ENCODE results near the gene GANAB. TPM values are rescaled to one million over a fixed set of nuclear protein-coding genes. Genes with fewer than 3 reads are reported as not detected.
A peak's percentile ranks its signal among the peaks of the same experiment; 100 is the strongest.

GANAB gene
- total RNA-seq, 1 donor from 2014 or later = 213 TPM

- peaks cover 7% of the 10 kb centered on the region for H3K9me3 Mint-ChIP-seq (ENCODE audit: unreplicated experiment)
- H3K36me3 Mint-ChIP-seq (ENCODE audit: unreplicated experiment) = peaks cover 1% of the 10 kb centered on the region
Observed at GRCh38 chr11:62577046-62577714, 69.2 kb downstream of the GANAB start.

GRCh38 chr11:62575837-62576236 lies 70.6 kb downstream of the GANAB start:
- peaks cover 5% of the 10 kb centered on the region for H3K9me3 Mint-ChIP-seq (ENCODE audit: unreplicated experiment)
- TF ChIP-seq CTCF (IDR thresholded peaks at IDR 0.05; ENCODE audit: partially characterized antibody, unreplicated experiment) = no peak
- DNase-seq = no peak
- H3K27ac Mint-ChIP-seq (ENCODE audit: unreplicated experiment) = peak overlapping the region; percentile 35
- H3K4me3 Mint-ChIP-seq (ENCODE audit: unreplicated experiment) = peak overlapping the region; percentile 53
- H3K4me1 Mint-ChIP-seq (ENCODE audit: low read depth, unreplicated experiment) = peaks cover 16% of the 10 kb centered on the region
- H3K27me3 Mint-ChIP-seq (ENCODE audit: unreplicated experiment) = peaks cover 8% of the 10 kb centered on the region
- H3K36me3 Mint-ChIP-seq (ENCODE audit: unreplicated experiment) = peaks cover 3% of the 10 kb centered on the region

More at GRCh38 chr11:62577046-62577714, 69.2 kb downstream of the GANAB start:
- no peak overlapping the region for H3K4me3 Mint-ChIP-seq (ENCODE audit: unreplicated experiment)
- H3K27me3 Mint-ChIP-seq (ENCODE audit: unreplicated experiment) = peaks cover 6% of the 10 kb centered on the region
- no peak for DNase-seq
- no peak for TF ChIP-seq CTCF (IDR thresholded peaks at IDR 0.05; ENCODE audit: partially characterized antibody, unreplicated experiment)
- no peak overlapping the region for H3K27ac Mint-ChIP-seq (ENCODE audit: unreplicated experiment)
- peaks cover 11% of the 10 kb centered on the region for H3K4me1 Mint-ChIP-seq (ENCODE audit: low read depth, unreplicated experiment)

- no peak for TF ChIP-seq CTCF (IDR thresholded peaks at IDR 0.05; ENCODE audit: partially characterized antibody, unreplicated experiment)
- no peak for DNase-seq
- Mint-ChIP-seq H3K36me3 (ENCODE audit: unreplicated experiment) (peaks cover 3% of the 10 kb centered on the region), H3K9me3 (ENCODE audit: unreplicated experiment) (peaks cover 5% of the 10 kb centered on the region), H3K4me3 (ENCODE audit: unreplicated experiment) (peak overlapping the region; percentile 99), H3K27me3 (ENCODE audit: unreplicated experiment) (peaks cover 8% of the 10 kb centered on the region), H3K27ac (ENCODE audit: unreplicated experiment) (peak overlapping the region; percentile 91), H3K4me1 (ENCODE audit: low read depth, unreplicated experiment) (peaks cover 16% of the 10 kb centered on the region)
Observed at GRCh38 chr11:62575156-62575555, 71.3 kb downstream of the GANAB start.

Other genes with a start within 250 kb of the GANAB start
- not detected for gene SCGB1A1, start 227.6 kb downstream of the GANAB start, total RNA-seq (ENCODE audit: unreplicated experiment)
- 4.5 TPM for gene AHNAK, start 99.8 kb downstream of the GANAB start, total RNA-seq (ENCODE audit: unreplicated experiment)
- 928 TPM for gene EEF1G, start 72.7 kb downstream of the GANAB start, total RNA-seq (ENCODE audit: unreplicated experiment)
- gene TUT1, start 55.1 kb downstream of the GANAB start, total RNA-seq (ENCODE audit: unreplicated experiment) = 29.7 TPM
- 172 TPM for gene MTA2, start 44.7 kb downstream of the GANAB start, total RNA-seq (ENCODE audit: unreplicated experiment)
- gene EML3, start 33.8 kb downstream of the GANAB start, total RNA-seq (ENCODE audit: unreplicated experiment) = 26.7 TPM
- gene ROM1, start 33.4 kb downstream of the GANAB start, total RNA-seq (ENCODE audit: unreplicated experiment) = 1.3 TPM
- 71.6 TPM for gene B3GAT3, start 24.6 kb downstream of the GANAB start, total RNA-seq (ENCODE audit: unreplicated experiment)
- gene INTS5, start 6.7 kb upstream of the GANAB start, total RNA-seq (ENCODE audit: unreplicated experiment) = 20.9 TPM
- 73.6 TPM for gene C11orf98, start 18.6 kb upstream of the GANAB start, total RNA-seq (ENCODE audit: unreplicated experiment)
- gene CSKMT, start 18.7 kb upstream of the GANAB start, total RNA-seq (ENCODE audit: unreplicated experiment) = 15.7 TPM
- 5.7 TPM for gene UQCC3, start 25.1 kb upstream of the GANAB start, total RNA-seq (ENCODE audit: unreplicated experiment)
- gene LBHD1, start 25.7 kb upstream of the GANAB start, total RNA-seq (ENCODE audit: unreplicated experiment) = 4.6 TPM
- gene UBXN1, start 32.5 kb upstream of the GANAB start, total RNA-seq (ENCODE audit: unreplicated experiment) = 146 TPM
- gene LRRN4CL, start 42.9 kb upstream of the GANAB start, total RNA-seq (ENCODE audit: unreplicated experiment) = 1.8 TPM
- gene BSCL2, start 60.8 kb upstream of the GANAB start, total RNA-seq (ENCODE audit: unreplicated experiment) = 550 TPM
- gene GNG3, start 61.1 kb upstream of the GANAB start, total RNA-seq (ENCODE audit: unreplicated experiment) = 266 TPM
- 58.6 TPM for gene HNRNPUL2, start 80.8 kb upstream of the GANAB start, total RNA-seq (ENCODE audit: unreplicated experiment)
- gene TTC9C, start 81.9 kb upstream of the GANAB start, total RNA-seq (ENCODE audit: unreplicated experiment) = 34.1 TPM
- gene ZBTB3, start 107.5 kb upstream of the GANAB start, total RNA-seq (ENCODE audit: unreplicated experiment) = 14.6 TPM
- gene POLR2G, start 115.0 kb upstream of the GANAB start, total RNA-seq (ENCODE audit: unreplicated experiment) = 92.5 TPM
- 39.4 TPM for gene TAF6L, start 124.8 kb upstream of the GANAB start, total RNA-seq (ENCODE audit: unreplicated experiment)
- gene TMEM179B, start 140.8 kb upstream of the GANAB start, total RNA-seq (ENCODE audit: unreplicated experiment) = 28.2 TPM
- gene TMEM223, start 145.4 kb upstream of the GANAB start, total RNA-seq (ENCODE audit: unreplicated experiment) = 17.4 TPM
- 104 TPM for gene NXF1, start 158.8 kb upstream of the GANAB start, total RNA-seq (ENCODE audit: unreplicated experiment)
- gene STX5, start 185.4 kb upstream of the GANAB start, total RNA-seq (ENCODE audit: unreplicated experiment) = 40.7 TPM
- 1.0 TPM for gene TEX54, start 186.2 kb upstream of the GANAB start, total RNA-seq (ENCODE audit: unreplicated experiment)
- 69.0 TPM for gene WDR74, start 193.0 kb upstream of the GANAB start, total RNA-seq (ENCODE audit: unreplicated experiment)
- 221 TPM for gene SLC3A2, start 234.3 kb upstream of the GANAB start, total RNA-seq (ENCODE audit: unreplicated experiment)

Data from glutamatergic neuron (in vitro differentiated cells).